Aorta (tissue), 5 donors: ENCODE results near the gene MAP2K2. TPM values are rescaled to one million over a fixed set of nuclear protein-coding genes. Genes with fewer than 3 reads are reported as not detected.

ENCODE experiments used
- ATAC-seq: fragments of 200-7000 bp; cut with Tn5 transposase; one replicate; pipeline ENCODE4 v1.9.1; 2022; ENCODE audit warnings: moderate library complexity; ENCODE audit not compliant: low FRiP score
- DNase-seq, 2 donors: peaks; one replicate each; pipeline ENCODE4 v3.0.0-alpha.2; 2020
- H3K27ac ChIP-seq, 2 donors: one replicate each; pipeline ENCODE4 v1.5.1; 2013; ENCODE audit warnings: low read length in 2 of 2, mild to moderate bottlenecking in 2 of 2, moderate library complexity in 2 of 2, control low read depth in 1 of 2, inconsistent platforms in 1 of 2, low read depth in 1 of 2
- H3K27me3 ChIP-seq, 2 donors: one replicate each; pipeline ENCODE4 v1.6.1; 2013; ENCODE audit warnings: control low read depth in 1 of 2, low read length in 1 of 2, mild to moderate bottlenecking in 1 of 2, moderate library complexity in 1 of 2; ENCODE audit not compliant: insufficient read depth in 2 of 2, control insufficient read depth in 1 of 2
- H3K36me3 ChIP-seq, 2 donors: one replicate each; pipeline ENCODE4 v1.6.1; 2013; ENCODE audit warnings: control low read depth in 1 of 2, low read length in 1 of 2, mild to moderate bottlenecking in 1 of 2; ENCODE audit not compliant: insufficient read depth in 2 of 2, control insufficient read depth in 1 of 2
- H3K4me1 ChIP-seq, 2 donors: one replicate each; pipeline ENCODE4 v1.6.1; 2013; ENCODE audit warnings: low read length in 2 of 2, control low read depth in 1 of 2, mild to moderate bottlenecking in 1 of 2, moderate library complexity in 1 of 2; ENCODE audit not compliant: insufficient read depth in 2 of 2, control insufficient read depth in 1 of 2
- H3K4me3 ChIP-seq, 2 donors: one replicate each; pipeline ENCODE4 v1.5.1; 2013; ENCODE audit warnings: low read length in 2 of 2, control low read depth in 1 of 2, mild to moderate bottlenecking in 1 of 2
- H3K9me3 ChIP-seq: one replicate; pipeline ENCODE4 v1.6.1; 2013; ENCODE audit warnings: mild to moderate bottlenecking, low read length; ENCODE audit not compliant: control insufficient read depth
- WGBS, 2 donors: extraction: QIAGEN DNeasy Blood & Tissue Kit; methylation state at CpG; one replicate each; pipeline ENCODE4 v1.1.7; 2013; 5-methylcytosine and 5-hydroxymethylcytosine counted together
- intact Hi-C, 2 donors: fragments of 100-400 bp; cut with DNase I; formaldehyde crosslinking; loops; one replicate each; pipeline versions ENCODE4 v1.14.2 to v1.15.0; 2022
- polyA plus RNA-seq, 2 donors: library from polyadenylated mRNA; stranded (reverse); fragments of 200-250 nt; gene quantifications; one replicate each; pipeline ENCODE4 v1.2.3, GENCODE V29; 2013
- total RNA-seq, 2 donors: library from RNA; stranded (reverse); fragmentation: NEBNext Ultra II Directional; extraction: Animal tissue kit (Norgen Biotek cat#: 25700); gene quantifications; one replicate each; pipeline ENCODE4 v1.2.1, GENCODE V29; 2021
- donor health status: healthy with polysubstance abuse.
- donor health status: Bipolar disorder and iron deficiency.
- donor health status: DM: no; HTN: no; CAD: no.
- donor health status: DM: no; HTN: no; CAD: no.
- donor health status: DM: yes; HTN: yes; CAD: no.

Gene MAP2K2
- total and polyA plus RNA-seq, 4 donors, result 80.8 to 230 (median 90.1) TPM

DNA sequence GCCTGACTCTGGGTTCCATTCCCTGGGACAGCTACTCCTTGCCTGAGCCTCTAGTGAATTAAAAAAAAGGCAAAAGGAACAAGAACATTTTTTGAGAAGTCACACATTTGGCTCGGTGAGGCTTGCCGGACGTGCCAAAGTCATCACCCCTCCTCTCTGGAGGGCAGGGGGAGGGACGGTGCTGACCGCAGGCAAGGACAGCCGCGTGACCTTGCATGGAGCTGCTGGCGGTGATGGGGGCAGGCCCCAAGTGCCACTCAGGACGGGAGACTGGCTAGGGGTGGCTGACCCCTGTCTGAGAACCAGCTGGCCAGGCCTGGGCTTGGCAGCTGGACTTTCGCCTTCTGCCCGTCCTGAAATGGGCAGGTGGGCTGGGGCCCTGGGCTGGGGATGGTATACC, 26.4 kb downstream of the MAP2K2 start:
- Histone ChIP-seq H3K4me1 (no peaks in the 10 kb centered on the region), H3K27me3 (no peaks in the 10 kb centered on the region), H3K4me3 (no peak overlapping the region), H3K27ac (peak overlapping the region in 1 of 2 donors; percentile 49), H3K9me3 (no peaks in the 10 kb centered on the region), H3K36me3 (peaks cover 0 to 8% of the 10 kb centered on the region in 2 donors)
- 4 to 9% methylated on average over 11 of the region's 11 CpGs for WGBS, 2 donors
- DNase-seq, result peak; percentile 78 to 87
- intact Hi-C loops, result no loop called here
- peak; percentile 75 for ATAC-seq

- ATAC-seq, result no peak
- whole genome bisulfite sequencing, 2 donors, result 89 to 91% methylated on average over 31 of the region's 31 CpGs
- Histone ChIP-seq H3K9me3 (no peaks in the 10 kb centered on the region), H3K27ac (no peak overlapping the region), H3K4me3 (no peak overlapping the region), H3K4me1 (no peaks in the 10 kb centered on the region), H3K36me3 (no peaks in the 10 kb centered on the region), H3K27me3 (no peaks in the 10 kb centered on the region)
- DNase-seq, result peak in 1 of 2 donors; percentile 37
- intact Hi-C loops, result no loop called here
Observed at GRCh38 chr19:4096049-4096892, 27.7 kb downstream of the MAP2K2 start.

- Histone ChIP-seq H3K4me1 (no peaks in the 10 kb centered on the region), H3K36me3 (no peaks in the 10 kb centered on the region), H3K4me3 (no peak overlapping the region), H3K27ac (no peak overlapping the region), H3K27me3 (no peaks in the 10 kb centered on the region), H3K9me3 (no peaks in the 10 kb centered on the region)
- ATAC-seq, result no peak
- no peak for DNase-seq
- 91 to 92% methylated on average over 12 of the region's 12 CpGs for WGBS, 2 donors
- intact Hi-C loops, result no loop called here
Observed at GRCh38 chr19:4095488-4095844, 28.5 kb downstream of the MAP2K2 start.

- intact Hi-C loops, result no loop called here
- H3K27ac ChIP-seq, result no peak overlapping the region
- no peaks in the 10 kb centered on the region for H3K4me1 ChIP-seq
- no peak overlapping the region for H3K4me3 ChIP-seq
- 92 to 94% methylated on average over 35 of the region's 35 CpGs for WGBS, 2 donors
- H3K36me3 ChIP-seq, result no peaks in the 10 kb centered on the region
- no peaks in the 10 kb centered on the region for H3K9me3 ChIP-seq
- peak in 1 of 2 donors; percentile 37 for DNase-seq
- ATAC-seq, result no peak
- H3K27me3 ChIP-seq, result no peaks in the 10 kb centered on the region
Observed at GRCh38 chr19:4094761-4095487, 29.0 kb downstream of the MAP2K2 start.

DNA sequence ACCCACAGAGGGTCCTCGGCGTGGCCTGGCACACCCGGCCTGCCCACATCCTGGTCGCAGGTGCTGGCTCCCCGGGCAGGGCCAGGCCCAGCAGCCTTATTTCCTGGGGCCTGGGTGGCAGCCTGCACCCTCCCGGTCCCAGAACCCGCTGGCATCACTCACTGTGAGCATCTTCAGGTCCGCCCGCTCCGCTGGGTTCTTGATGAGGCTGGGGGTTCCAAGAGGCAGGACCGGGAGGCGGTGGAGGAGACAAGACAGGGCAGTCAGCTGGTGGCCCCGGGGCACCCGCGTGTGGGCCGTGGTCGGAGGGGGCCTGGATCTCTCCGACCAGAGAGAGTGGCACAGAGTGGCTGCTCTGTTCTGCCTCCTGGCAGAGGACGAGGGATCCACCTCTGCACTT, 29.6 kb downstream of the MAP2K2 start:
- ATAC-seq, result no peak
- WGBS, 2 donors, result 92 to 93% methylated on average over 19 of the region's 19 CpGs
- no peaks in the 10 kb centered on the region for H3K4me1 ChIP-seq
- intact Hi-C loops, result no loop called here
- H3K9me3 ChIP-seq, result no peaks in the 10 kb centered on the region
- H3K36me3 ChIP-seq, result no peaks in the 10 kb centered on the region
- H3K4me3 ChIP-seq, result no peak overlapping the region
- peak in 1 of 2 donors; percentile 47 for DNase-seq
- H3K27me3 ChIP-seq, result no peaks in the 10 kb centered on the region
- H3K27ac ChIP-seq, result no peak overlapping the region

DNA sequence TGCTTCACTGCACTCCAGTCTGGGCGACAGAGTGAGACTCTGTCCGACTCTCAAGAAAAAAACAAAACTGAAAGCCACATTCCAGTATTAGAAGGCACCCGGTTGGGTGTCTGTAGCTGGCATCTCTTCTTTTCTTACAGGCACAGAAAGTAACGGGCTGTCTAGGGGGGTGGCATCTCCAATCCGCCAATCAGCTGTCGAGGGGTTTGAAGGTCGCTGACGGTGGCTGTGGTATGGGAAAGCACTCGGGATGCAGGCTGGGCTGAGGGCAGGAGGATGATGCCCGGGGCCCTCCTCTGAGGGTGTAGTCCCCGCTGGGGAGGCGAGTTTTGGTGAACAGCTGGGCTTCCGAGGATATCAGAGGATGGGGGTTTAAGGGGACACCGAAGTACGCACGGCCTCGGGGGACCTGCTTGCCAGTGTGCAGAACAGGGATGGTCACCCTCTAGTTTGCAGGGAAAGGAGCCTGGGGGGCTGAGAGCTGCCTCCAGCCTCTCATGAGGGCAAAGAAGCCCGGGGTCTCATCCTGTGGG, 30.2 kb downstream of the MAP2K2 start:
- Histone ChIP-seq H3K36me3 (no peaks in the 10 kb centered on the region), H3K4me1 (no peaks in the 10 kb centered on the region), H3K4me3 (no peak overlapping the region), H3K27me3 (no peaks in the 10 kb centered on the region), H3K27ac (no peak overlapping the region), H3K9me3 (no peaks in the 10 kb centered on the region)
- 93 to 94% methylated on average over 18 of the region's 18 CpGs for WGBS, 2 donors
- DNase-seq (no peak), ATAC-seq (no peak)
- intact Hi-C loops, result no loop called here

DNA sequence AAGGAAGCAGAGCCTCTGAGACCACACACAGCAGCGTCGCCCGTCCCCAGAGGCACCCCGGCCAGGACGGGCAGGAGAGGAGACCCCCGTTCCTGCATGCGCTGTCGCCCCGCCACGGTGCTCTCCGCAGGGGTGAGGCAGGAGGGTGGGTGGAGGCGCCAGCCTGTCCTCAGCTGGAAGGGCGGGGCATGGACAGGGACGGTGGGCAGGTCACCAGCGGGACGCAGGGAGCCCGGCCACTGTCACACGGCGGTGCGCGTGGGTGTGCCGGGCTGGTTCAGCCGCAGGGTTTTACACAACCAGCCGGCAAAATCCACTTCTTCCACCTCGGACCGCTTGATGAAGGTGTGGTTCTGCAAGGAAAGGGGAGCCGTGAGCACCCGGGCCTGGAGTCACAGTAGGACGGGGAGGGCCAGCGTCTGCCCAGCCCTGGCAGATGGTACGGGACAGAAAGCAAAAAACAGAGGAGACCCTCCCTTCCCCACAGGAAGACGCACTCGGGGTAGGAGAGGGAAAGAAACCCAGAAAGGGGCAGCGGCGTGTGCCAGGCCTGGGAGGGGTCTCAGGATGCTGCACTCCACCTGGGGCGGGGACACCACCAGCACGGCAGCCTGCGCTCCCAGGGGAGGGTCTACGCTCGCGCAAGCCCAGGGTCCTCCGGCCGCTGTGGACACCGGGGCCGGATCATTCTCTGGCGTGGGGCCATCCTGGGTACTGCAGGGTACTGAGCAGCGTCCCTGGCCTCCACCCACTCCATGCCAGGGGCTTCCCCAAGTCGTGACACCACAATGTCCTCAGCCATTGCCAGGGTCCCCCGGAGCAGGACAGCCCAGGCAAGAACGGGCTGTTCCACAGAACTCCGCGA, 33.3 kb downstream of the MAP2K2 start:
- intact Hi-C loops, result no loop called here
- Histone ChIP-seq H3K4me1 (no peaks in the 10 kb centered on the region), H3K4me3 (no peak overlapping the region), H3K27me3 (no peaks in the 10 kb centered on the region), H3K36me3 (no peaks in the 10 kb centered on the region), H3K27ac (no peak overlapping the region), H3K9me3 (no peaks in the 10 kb centered on the region)
- WGBS, 2 donors, result 91 to 93% methylated on average over 50 to 52 of the region's 52 CpGs
- DNase-seq (peak; percentile 46 to 72), ATAC-seq (no peak)

DNA sequence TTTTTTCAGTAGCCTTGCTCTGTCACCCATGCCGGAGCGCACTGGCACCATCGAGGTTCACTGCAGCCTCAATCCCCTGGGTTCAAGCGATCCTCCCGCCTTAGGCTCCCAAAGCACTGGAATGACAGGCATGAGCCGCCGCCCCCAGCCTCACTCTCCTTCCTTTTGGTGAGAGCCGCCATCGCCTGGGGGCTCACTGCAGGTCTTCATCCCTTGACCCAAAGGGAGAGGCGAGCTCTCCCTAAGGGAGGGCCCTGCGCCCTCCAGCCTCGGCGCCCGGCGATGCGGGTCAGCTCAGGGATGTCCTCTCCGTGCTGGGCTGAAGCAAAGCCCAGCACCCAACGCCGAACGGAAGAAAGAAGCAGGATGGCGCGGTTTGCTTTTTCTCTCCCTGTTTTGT, 34.0 kb downstream of the MAP2K2 start:
- H3K36me3 ChIP-seq, result no peaks in the 10 kb centered on the region
- 92 to 95% methylated on average over 22 of the region's 22 CpGs for WGBS, 2 donors
- no peak overlapping the region for H3K27ac ChIP-seq
- intact Hi-C loops, result no loop called here
- no peaks in the 10 kb centered on the region for H3K9me3 ChIP-seq
- no peaks in the 10 kb centered on the region for H3K27me3 ChIP-seq
- H3K4me1 ChIP-seq, result no peaks in the 10 kb centered on the region
- no peak overlapping the region for H3K4me3 ChIP-seq
- no peak for ATAC-seq
- peak; percentile 55 to 67 for DNase-seq
